Measurements from ENCODE around the gene ZNF813.

DNA sequence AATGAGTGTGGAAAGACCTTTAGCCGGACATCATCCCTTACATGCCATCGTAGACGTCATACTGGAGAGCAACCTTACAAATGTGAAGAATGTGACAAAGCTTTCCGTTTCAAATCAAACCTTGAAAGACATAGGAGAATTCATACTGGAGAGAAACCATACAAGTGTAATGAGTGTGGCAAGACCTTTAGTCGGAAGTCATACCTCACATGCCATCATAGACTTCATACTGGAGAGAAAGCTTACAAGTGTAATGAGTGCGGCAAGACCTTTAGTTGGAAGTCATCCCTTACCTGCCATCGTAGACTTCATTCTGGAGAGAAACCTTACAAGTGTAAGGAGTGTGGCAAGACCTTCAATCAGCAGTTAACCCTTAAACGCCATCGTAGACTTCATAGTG lies 11.7 kb upstream of the ZNF813 start:
- TF ChIP-seq, protein P1, sequence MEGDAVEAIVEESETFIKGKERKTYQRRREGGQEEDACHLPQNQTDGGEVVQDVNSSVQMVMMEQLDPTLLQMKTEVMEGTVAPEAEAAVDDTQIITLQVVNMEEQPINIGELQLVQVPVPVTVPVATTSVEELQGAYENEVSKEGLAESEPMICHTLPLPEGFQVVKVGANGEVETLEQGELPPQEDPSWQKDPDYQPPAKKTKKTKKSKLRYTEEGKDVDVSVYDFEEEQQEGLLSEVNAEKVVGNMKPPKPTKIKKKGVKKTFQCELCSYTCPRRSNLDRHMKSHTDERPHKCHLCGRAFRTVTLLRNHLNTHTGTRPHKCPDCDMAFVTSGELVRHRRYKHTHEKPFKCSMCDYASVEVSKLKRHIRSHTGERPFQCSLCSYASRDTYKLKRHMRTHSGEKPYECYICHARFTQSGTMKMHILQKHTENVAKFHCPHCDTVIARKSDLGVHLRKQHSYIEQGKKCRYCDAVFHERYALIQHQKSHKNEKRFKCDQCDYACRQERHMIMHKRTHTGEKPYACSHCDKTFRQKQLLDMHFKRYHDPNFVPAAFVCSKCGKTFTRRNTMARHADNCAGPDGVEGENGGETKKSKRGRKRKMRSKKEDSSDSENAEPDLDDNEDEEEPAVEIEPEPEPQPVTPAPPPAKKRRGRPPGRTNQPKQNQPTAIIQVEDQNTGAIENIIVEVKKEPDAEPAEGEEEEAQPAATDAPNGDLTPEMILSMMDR (IDR thresholded peaks at IDR 0.05), result no peak
- no peak for TF ChIP-seq POLR2A (IDR thresholded peaks at IDR 0.05)
